Progenitor cell of endocrine pancreas (in vitro differentiated cells): Measurements from ENCODE around the gene GALNT11. TPM values are rescaled to one million over a fixed set of nuclear protein-coding genes. Genes with fewer than 3 reads are reported as not detected.

Experiments used
- DNase-seq: peaks from one replicate; pipeline ENCODE4 v3.0.0; 2021; ENCODE audit warnings: low spot score; ENCODE audit not compliant: unreplicated experiment
- H3K27ac Mint-ChIP-seq: 2 replicates; pipeline ENCODE4 v1.8.0; 2021; ENCODE audit warnings: mild to moderate bottlenecking, moderate library complexity, mixed read lengths
- H3K27me3 Mint-ChIP-seq: 2 replicates; pipeline ENCODE4 v1.8.0; 2021; ENCODE audit warnings: mixed read lengths
- H3K36me3 Mint-ChIP-seq: 2 replicates; pipeline ENCODE4 v1.8.0; 2022; ENCODE audit warnings: mixed read lengths; ENCODE audit not compliant: insufficient read depth
- H3K4me1 Mint-ChIP-seq: 2 replicates; pipeline ENCODE4 v1.8.0; 2021; ENCODE audit warnings: low read depth, mixed read lengths
- H3K4me3 Mint-ChIP-seq: 2 replicates; pipeline ENCODE4 v1.8.0; 2021; ENCODE audit warnings: low read depth, mild to moderate bottlenecking, moderate library complexity, mixed read lengths
- H3K9me3 Mint-ChIP-seq: 2 replicates; pipeline ENCODE4 v1.8.0; 2021; ENCODE audit warnings: low read depth, mixed read lengths
- total RNA-seq: library from RNA; stranded (reverse); gene quantifications from 2 replicates; pipeline ENCODE4 v1.2.1, GENCODE V29; 2021
- TF ChIP-seq, protein P1 (sequence below): fragments of 200-600 bp; sonication (generic); IDR thresholded peaks from one replicate; pipeline ENCODE4 v1.5.0; 2021; ENCODE audit warnings: antibody characterized with exemption, mild to moderate bottlenecking; ENCODE audit not compliant: unreplicated experiment

Gene GALNT11
- total RNA-seq, 1 donor from 2014 or later = 29.5 TPM

DNA sequence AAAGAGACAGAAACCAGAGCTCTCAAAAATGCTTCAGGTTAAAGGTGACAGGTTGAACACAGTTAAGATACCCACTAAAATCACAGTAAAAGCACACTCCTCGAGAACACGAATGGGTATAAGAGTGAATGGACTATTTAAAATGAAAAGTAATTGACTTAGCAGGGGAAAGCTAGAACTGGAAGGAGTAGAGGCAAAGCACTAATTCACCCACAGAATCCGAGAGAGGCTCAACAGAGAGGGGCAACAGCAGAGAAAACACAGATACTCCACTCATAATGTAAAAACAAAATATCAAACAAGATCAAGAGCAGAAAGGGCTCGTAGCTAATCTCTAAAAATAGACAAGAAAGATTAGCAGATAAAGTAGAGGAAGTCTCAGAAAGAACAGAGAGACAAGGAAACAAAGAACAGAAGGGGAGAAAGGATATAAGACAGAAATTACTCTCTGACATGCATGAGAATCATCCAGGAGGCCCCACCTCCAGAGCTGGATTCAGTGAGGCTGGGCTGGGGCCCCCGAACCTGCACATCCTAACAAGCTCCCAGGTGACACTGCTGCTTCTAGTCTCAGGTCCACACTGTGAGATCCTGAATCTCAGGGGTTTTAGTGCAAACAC lies 117.6 kb downstream of the GALNT11 start:
- H3K9me3 Mint-ChIP-seq = no peaks in the 10 kb centered on the region
- TF ChIP-seq, protein P1, sequence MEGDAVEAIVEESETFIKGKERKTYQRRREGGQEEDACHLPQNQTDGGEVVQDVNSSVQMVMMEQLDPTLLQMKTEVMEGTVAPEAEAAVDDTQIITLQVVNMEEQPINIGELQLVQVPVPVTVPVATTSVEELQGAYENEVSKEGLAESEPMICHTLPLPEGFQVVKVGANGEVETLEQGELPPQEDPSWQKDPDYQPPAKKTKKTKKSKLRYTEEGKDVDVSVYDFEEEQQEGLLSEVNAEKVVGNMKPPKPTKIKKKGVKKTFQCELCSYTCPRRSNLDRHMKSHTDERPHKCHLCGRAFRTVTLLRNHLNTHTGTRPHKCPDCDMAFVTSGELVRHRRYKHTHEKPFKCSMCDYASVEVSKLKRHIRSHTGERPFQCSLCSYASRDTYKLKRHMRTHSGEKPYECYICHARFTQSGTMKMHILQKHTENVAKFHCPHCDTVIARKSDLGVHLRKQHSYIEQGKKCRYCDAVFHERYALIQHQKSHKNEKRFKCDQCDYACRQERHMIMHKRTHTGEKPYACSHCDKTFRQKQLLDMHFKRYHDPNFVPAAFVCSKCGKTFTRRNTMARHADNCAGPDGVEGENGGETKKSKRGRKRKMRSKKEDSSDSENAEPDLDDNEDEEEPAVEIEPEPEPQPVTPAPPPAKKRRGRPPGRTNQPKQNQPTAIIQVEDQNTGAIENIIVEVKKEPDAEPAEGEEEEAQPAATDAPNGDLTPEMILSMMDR = no peak
- no peak overlapping the region for H3K4me3 Mint-ChIP-seq
- H3K27me3 Mint-ChIP-seq = no peaks in the 10 kb centered on the region
- no peak overlapping the region for H3K27ac Mint-ChIP-seq
- DNase-seq = no peak
- H3K36me3 Mint-ChIP-seq = peaks cover 28% of the 10 kb centered on the region
- H3K4me1 Mint-ChIP-seq = no peaks in the 10 kb centered on the region

DNA sequence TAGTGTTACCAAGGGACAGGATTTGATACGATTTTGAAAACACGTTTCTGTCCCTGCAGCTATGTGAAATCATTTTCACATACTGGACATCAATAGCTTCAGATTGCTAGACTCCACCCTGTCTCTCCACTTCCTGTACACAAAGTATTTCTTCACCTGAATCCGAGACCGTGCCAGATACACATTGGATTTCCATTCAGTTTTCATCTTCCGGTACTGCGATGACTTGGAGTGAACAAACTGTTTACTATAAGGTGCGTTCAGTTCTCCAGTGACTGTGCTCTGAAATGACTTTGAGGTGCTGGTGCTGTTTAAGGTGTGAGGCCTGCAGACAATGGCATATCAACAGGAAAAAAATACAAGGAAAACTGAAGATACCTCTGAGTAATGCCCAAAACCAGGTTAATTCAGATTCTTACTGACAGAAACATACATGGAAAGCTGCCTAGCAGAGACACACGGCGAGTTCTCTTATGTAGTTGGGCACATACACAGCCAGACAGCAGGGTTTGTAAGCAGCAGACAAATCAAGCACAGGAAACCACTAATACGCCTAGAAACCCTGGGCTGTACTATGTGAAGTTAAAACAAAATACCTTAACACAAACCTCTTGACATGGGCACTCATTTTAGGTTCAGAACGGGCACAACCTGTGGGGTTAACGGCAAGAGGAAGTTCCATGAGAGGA lies 119.2 kb downstream of the GALNT11 start:
- TF ChIP-seq, protein P1 = no peak
- no peak for DNase-seq
- no peaks in the 10 kb centered on the region for H3K9me3 Mint-ChIP-seq
- H3K27me3 Mint-ChIP-seq = no peaks in the 10 kb centered on the region
- no peak overlapping the region for H3K27ac Mint-ChIP-seq
- H3K36me3 Mint-ChIP-seq = peaks cover 39% of the 10 kb centered on the region
- H3K4me3 Mint-ChIP-seq = no peak overlapping the region
- H3K4me1 Mint-ChIP-seq = no peaks in the 10 kb centered on the region

DNA sequence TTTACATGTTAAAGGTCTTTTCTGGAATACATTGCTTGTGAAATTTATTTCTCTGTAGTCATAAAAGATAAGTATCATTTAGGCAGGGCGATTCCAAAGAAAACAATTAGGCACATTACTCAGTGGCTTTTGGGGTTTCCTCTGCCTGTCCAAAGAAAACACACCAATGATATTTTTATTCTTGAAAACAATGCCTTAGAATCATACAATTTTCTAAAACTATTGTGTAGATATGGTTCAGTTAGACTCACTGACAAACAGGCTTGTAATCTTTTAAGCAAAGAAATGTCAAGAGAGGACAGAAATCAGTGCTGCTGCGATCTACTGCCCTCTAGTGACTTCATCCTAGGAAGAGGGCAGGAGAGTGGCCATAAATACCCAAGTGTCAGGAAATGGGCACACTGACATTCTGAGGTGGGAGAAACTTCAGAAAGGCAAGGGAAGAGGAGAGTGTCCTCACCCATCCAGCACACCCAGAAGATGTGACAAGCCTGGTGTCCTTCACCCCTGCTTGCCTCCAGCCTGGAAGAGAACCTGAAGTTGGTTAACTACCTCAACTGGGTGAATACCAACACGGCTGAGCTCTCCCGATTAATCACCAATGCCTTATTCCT lies 120.5 kb downstream of the GALNT11 start:
- no peak overlapping the region for H3K4me3 Mint-ChIP-seq
- H3K4me1 Mint-ChIP-seq = no peaks in the 10 kb centered on the region
- TF ChIP-seq, protein P1 = peak; percentile 57
- H3K27me3 Mint-ChIP-seq = no peaks in the 10 kb centered on the region
- DNase-seq = no peak
- H3K36me3 Mint-ChIP-seq = peaks cover 35% of the 10 kb centered on the region
- H3K9me3 Mint-ChIP-seq = no peaks in the 10 kb centered on the region
- H3K27ac Mint-ChIP-seq = no peak overlapping the region

DNA sequence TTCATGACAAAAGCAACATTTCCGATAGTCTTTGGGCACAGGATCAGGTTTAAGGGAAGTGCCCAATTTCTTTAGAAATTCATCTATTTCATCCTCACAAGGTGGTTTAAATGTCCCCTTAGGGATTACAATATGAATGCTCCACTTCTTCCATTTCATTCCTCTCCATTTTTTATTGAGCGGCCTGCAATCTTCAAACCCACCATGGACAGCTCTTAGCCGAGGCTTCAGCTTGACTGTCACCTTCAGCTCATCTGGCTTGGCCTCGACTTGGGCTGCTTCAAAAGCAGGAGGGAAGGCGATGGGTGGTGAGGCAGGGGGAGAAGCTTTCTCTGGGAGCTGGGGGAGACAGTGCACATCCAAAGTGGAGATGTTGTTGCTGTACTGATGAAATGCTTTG lies 123.2 kb downstream of the GALNT11 start:
- Mint-ChIP-seq H3K27me3 (no peaks in the 10 kb centered on the region), H3K27ac (peak overlapping the region; percentile 33), H3K9me3 (no peaks in the 10 kb centered on the region), H3K4me1 (no peaks in the 10 kb centered on the region), H3K4me3 (no peak overlapping the region), H3K36me3 (peaks cover 39% of the 10 kb centered on the region)
- no peak for DNase-seq
- TF ChIP-seq, protein P1 = no peak

DNA sequence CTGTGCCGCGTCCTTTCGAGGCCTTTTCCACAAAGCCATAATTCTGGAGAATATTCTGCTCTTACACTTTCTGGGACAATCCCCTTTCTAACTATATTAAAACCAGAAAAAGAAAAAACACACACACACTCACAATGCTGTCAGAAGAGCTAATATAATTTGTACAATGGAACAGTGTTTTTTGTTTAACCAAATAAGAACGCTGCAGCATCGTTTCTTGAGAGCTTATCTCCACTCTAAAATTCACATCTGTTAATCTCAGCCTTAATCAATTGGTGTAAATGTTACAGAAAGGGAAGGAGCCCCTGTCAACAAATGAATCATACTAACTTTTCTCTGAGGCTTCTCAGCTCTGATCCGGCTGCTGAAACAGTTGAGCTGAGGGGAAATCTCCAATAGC lies 123.9 kb downstream of the GALNT11 start:
- peaks cover 45% of the 10 kb centered on the region for H3K36me3 Mint-ChIP-seq
- H3K4me1 Mint-ChIP-seq = no peaks in the 10 kb centered on the region
- H3K27ac Mint-ChIP-seq = no peak overlapping the region
- H3K9me3 Mint-ChIP-seq = no peaks in the 10 kb centered on the region
- DNase-seq = no peak
- no peaks in the 10 kb centered on the region for H3K27me3 Mint-ChIP-seq
- H3K4me3 Mint-ChIP-seq = no peak overlapping the region
- TF ChIP-seq, protein P1 = no peak
